Pons (tissue), 1 donor: Measurements from ENCODE around the gene SLC7A10.
"Not testable (repeated sequence)": the region's sequence is repeated elsewhere in the genome, so short reads cannot be mapped to it uniquely, and the experiment has no call there.

Experiments used
- DNase-seq: peaks from one replicate; pipeline ENCODE4 v3.0.0-alpha.2; 2016; ENCODE audit warnings: low spot score

The SLC7A10 gene

GRCh38 chr19:33201473-33201872 is 24.2 kb downstream of the SLC7A10 start:
- no peak for DNase-seq

- DNase-seq, result no peak
Observed at GRCh38 chr19:33199441-33200265, 26.0 kb downstream of the SLC7A10 start.

GRCh38 chr19:33198169-33198568 is 27.5 kb downstream of the SLC7A10 start:
- no peak for DNase-seq

GRCh38 chr19:33197591-33198000 is 28.1 kb downstream of the SLC7A10 start:
- DNase-seq, result no peak

- no peak for DNase-seq
Observed at GRCh38 chr19:33196446-33197193, 29.0 kb downstream of the SLC7A10 start.

GRCh38 chr19:33195645-33196347 is 29.9 kb downstream of the SLC7A10 start:
- no peak for DNase-seq

- DNase-seq, result no peak
Observed at GRCh38 chr19:33194886-33195644, 30.6 kb downstream of the SLC7A10 start.

GRCh38 chr19:33194532-33194885 is 31.1 kb downstream of the SLC7A10 start:
- DNase-seq, result no peak

- peak; percentile 26 for DNase-seq
Observed at GRCh38 chr19:33193865-33194362, 31.7 kb downstream of the SLC7A10 start, which contains the start of gene LRP3. LRP3 (plus strand) TSS chr19:33194330; CDS start chr19:33194786, 456 bp downstream.

- DNase-seq, result no peak
Observed at GRCh38 chr19:33193269-33193864, 32.3 kb downstream of the SLC7A10 start.

- no peak for DNase-seq
Observed at GRCh38 chr19:33192010-33192409, 33.6 kb downstream of the SLC7A10 start.

- no peak for DNase-seq
Observed at GRCh38 chr19:33191501-33191900, 34.1 kb downstream of the SLC7A10 start.

- DNase-seq, result not testable (repeated sequence)
Observed at GRCh38 chr19:33191092-33191491, 34.6 kb downstream of the SLC7A10 start.

GRCh38 chr19:33189453-33189852 is 36.2 kb downstream of the SLC7A10 start:
- DNase-seq, result no peak

- no peak for DNase-seq
Observed at GRCh38 chr19:33187183-33187540, 38.5 kb downstream of the SLC7A10 start.

GRCh38 chr19:33186431-33187182 is 39.0 kb downstream of the SLC7A10 start:
- DNase-seq, result peak; percentile 27

GRCh38 chr19:33177417-33177979 is 48.2 kb downstream of the SLC7A10 start:
- no peak for DNase-seq

GRCh38 chr19:33176670-33177416 is 48.8 kb downstream of the SLC7A10 start:
- peak; percentile 98 for DNase-seq

GRCh38 chr19:33175886-33176669 is 49.6 kb downstream of the SLC7A10 start:
- DNase-seq, result peak; percentile 7
